ENCODE measurements around the gene CASQ2.
A peak's percentile ranks its signal among the peaks of the same experiment; 100 is the strongest.

CASQ2 gene

GRCh38 chr1:115768549-115768948 lies at the start of gene CASQ2:
TSS of gene CASQ2 (minus strand) at chr1:115768714. CDS start at chr1:115768541, 173 bp downstream.
- no peak for DNase-seq

DNA sequence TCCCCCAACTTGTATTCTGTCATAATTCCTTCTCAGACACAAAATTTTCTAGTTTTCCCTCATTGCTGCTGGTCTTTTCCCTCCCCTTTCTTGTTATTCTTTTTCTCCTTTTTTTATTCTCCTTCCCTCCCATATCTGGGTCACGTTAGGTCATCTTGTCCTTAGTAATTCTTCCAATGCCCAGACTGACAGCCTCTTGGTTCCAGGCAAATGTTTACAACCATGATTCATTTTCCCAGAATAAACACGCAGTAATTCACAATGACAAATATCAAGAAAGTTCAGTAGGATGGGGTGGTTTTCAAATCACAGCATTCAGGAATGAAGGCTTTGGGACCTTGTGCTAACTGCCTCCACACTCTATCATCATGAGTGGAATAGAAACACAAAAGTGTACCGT lies 47.2 kb upstream of the CASQ2 start:
- no peak for DNase-seq

DNA sequence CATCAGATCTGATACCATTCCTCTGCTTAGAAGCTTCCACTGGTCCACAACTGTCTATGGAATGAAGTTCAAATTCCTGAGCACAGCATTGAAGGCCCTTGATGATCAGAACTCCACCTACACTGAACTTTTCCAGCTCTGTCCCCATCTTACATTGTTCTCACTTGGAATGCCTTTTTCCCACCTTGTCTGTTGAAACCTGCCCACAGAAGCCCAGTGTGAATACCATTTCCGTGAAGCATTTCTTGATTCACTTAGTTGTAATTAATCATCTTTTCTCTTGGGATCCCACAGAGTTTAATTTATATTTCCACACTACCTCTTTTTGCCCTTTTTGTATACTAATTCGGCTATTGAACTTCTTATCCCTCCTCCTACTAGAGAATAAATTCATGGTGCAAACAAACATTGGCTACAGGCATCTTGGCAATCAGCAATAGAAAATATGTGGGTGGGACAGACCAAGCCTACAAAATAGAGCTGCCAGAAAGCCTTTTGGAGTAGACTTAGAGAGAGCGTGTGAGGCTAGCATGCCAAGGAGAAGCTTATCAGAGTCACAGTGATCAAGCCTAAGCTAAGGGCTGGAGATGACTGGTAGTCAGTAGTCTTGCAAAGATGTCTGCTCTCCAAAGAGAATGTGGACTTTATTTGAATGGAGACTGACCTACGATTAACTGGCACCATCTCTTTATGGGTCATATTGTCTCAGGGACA lies 46.3 kb upstream of the CASQ2 start:
- DNase-seq: no peak

DNA sequence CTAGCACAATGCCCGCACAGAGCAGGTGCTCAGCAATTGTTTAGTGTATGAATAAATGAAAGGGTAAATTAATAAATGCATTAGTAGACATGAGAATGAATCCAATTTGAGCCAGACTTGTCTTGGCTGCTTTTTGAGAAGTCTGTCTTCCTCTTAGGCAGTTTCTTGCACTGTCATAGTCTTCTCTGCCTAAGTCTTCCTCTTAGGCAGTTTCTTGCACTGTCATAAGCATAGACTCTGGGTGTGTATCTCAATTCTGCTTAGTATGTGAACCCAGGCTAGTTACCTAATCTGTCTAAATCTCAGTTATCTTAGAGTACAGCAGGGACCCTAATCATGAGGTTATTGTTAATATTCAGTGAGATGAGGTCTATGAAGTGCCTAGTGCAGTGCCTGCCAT lies 45.2 kb upstream of the CASQ2 start:
- no peak for DNase-seq

DNA sequence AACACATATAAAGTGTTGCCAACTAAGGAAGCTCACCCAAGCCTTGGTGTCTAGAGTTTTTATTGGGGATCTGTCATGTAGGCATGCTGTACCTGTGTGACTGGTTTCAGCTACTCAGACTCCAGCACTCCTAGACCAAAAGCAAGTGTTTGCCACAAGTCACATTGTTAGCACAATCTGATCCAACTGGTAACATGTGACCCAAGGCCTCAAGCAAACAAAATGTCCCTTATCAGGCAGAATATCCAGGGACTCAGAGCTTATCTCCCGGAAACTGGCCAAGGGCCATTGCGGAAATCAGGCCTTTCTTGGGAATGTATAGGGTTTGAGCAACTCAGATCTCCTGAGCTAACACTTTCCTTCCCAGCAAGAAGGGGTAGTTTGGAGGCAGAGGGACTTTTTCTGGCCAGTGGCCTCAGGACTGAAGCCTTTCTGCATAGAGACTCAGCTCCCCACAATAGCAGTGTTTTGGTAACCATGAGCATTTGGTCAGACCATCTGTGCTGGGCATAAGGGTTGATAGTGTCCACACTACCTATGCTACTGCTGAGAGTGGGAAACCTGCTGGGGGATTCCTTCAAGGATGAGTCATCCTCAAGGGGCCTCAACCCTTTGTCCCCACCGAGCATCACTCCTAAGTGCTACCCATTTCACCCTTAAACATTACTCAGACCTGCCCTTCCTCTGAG lies 42.8 kb upstream of the CASQ2 start:
- DNase-seq: no peak

GRCh38 chr1:115810609-115811008 lies 42.1 kb upstream of the CASQ2 start:
- no peak for DNase-seq

GRCh38 chr1:115809847-115810246 lies 41.3 kb upstream of the CASQ2 start:
- no peak for DNase-seq

- no peak for DNase-seq
These were observed 40.6 kb upstream of the CASQ2 start for GRCh38 chr1:115809076-115809475.

- DNase-seq: peak; percentile 70
These were observed 39.2 kb upstream of the CASQ2 start for GRCh38 chr1:115807723-115808122.

DNA sequence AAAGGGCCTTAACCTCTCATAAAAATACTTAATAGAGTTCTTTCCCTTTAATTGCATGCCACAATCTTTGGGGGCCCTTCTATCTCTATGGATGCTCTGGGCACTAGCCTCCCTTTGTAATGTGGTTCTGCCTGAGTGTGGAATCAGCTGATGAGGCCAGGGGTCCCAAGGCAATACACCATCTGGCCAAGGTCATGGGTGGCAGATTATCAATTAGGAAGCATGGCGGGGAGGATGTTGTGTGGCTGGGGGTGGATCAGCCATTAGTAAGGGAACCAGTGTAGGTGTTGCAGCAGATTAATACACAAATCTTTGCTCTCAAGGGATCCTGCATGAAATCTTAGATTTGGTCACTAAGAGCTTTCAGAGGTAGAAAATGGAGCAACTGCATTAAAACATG lies 37.1 kb upstream of the CASQ2 start:
- DNase-seq: no peak

DNA sequence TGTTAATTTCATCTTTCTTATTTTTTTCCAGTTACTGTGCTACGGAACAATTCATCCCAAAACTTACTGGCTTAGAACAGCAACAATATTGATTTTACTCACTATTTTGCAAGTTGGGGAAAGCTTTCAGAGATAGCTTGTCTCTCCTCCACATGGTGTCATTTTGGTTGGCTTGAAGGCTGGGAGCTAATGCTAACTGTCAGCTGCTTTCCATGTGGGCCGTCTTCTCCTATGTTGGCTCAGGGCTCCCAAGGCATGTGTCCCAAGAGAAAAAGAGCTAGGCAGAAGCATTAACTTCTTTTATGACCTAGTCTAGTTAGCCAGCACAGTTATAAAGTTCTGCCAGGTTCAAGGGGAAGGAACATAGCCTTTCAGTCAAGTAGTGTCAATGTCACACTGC lies 33.9 kb upstream of the CASQ2 start:
- no peak for DNase-seq

DNA sequence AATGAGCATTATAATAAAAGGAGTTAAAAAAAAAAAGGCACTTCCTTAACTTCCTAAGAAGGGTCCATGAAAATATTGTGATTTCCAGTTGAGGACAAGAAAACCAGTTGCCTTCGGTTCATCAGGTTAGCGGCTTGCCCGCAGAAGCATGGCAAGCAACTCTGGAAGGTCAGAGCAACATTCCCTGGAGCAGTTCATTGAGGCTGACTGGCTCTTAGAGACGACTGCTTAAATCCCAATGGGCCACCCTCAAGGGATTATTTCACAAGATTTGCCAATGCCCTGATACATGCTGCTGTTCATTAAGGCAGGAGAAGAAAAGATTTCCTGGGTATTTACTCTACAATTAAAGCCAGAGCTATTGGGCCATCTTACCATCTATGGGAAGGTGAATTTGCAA lies 29.0 kb upstream of the CASQ2 start:
- no peak for DNase-seq

DNA sequence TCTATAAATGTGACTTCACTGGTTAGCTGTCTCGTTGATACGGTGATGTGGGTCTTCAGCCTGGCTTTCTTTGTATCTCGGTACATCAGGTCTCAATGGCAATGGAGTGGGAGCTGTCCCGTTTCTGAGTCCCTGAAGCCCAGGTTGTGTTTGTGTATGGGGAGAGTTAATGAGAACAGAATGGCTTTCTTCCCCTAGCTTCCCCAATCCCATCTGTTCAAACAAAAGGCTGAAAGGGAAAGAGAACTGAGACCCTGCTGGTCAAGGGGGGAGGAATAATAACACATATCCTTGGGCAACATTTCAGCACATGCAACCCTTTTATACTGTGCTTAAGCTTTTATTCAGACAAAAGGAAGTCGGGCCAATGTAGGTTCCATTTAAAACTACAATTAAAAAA lies 28.4 kb upstream of the CASQ2 start:
- no peak for DNase-seq

- DNase-seq: no peak
These were observed 27.5 kb upstream of the CASQ2 start for GRCh38 chr1:115796036-115796435.

DNA sequence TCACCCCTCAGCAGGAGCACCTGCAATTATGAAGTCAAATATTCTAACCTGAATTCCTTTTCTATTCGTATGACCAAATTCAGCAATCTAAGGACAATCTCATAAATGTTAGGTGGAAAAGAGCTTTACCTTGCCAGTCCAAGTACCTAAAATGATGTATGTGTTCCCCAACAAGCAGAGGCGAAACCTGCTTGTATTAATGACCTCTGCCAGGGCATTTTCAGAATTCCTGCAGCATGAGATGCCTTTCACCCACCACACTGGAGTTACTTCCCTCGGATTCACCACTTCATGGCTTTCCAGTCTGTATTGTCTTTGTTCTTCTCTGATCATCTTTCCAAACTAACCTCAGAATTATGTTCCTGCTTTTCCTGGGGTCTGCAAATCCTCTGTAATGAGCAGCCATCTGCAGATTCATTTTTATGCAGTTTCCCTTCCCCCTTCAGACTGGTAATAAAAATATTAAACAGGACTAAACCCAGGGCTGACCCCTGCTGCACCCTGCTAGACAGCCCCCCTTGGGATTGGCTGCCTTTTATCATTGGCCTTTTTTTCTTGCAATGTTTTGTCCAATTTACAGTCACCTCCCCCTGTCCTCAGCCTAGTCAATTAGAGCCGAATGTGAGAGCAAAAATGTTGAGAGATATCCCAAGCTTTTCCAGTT lies 26.6 kb upstream of the CASQ2 start:
- no peak for DNase-seq

GRCh38 chr1:115793162-115793561 lies 24.6 kb upstream of the CASQ2 start:
- no peak for DNase-seq

- DNase-seq: no peak
These were observed 23.3 kb upstream of the CASQ2 start for GRCh38 chr1:115791816-115792215.

DNA sequence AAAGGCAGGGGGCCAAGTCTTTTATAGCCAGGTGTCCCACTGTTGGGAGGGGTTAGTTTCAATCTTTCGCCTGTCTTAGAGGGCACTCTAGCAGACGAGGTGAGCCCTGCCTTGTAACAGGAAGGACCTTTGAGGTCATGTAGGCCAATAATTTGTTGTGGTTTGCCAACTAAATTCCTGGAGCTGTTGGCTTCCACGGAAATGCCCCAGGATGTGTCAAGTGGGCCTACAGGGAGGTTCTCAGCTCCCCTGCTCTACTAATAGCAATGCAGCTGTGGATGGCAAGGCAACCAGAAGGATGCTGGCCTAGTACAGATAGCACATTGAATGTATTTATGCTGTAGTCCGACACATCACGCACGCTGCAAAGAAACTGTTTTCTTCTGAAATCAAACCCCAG lies 22.3 kb upstream of the CASQ2 start:
- DNase-seq: no peak

DNA sequence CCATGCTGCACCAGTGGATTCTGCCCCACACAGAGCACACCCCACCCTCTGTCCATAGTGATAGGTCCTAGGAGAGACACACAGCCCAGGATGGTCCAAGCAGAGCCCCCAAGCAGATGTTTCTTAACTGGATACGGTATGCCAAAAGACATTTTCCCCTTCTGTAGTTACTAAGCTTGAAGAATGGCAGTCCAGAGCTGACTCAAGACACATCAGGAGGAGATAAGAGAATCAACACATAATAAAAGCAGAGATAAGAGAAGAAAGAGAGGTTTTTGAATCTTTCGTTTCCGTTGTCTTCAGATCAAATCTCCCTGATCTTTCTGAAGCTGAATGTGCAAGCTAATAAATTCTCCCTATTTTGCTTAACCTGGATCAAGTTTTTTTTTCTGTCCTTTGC lies 21.8 kb upstream of the CASQ2 start:
- no peak for DNase-seq

GRCh38 chr1:115783311-115783710 lies 14.8 kb upstream of the CASQ2 start:
- no peak for DNase-seq

GRCh38 chr1:115782571-115783281 lies 14.2 kb upstream of the CASQ2 start:
- no peak for DNase-seq

DNA sequence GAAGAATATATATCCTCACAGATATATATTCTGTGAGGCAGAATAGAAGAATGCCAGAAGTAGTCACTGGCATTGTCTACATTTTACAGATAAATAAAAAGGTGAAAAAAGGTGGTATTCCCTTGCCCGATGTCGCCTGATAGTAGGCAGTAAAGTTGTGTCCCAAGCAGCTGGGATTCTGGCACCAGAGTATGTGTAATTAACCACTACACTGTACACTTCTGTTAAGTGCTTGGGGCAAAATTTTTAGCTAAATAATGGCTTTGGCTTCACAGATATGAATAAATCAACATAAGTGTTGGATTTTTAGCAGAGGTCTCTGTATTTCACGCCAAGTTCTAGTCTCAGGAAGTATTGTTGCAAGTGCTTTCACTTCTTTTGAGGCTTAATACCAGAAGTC lies 13.3 kb upstream of the CASQ2 start:
- DNase-seq: no peak

- DNase-seq: no peak
These were observed 12.8 kb upstream of the CASQ2 start for GRCh38 chr1:115781343-115781742.

- peak; percentile 47 for DNase-seq
These were observed 12.1 kb upstream of the CASQ2 start for GRCh38 chr1:115780655-115781054.
